ENCODE results near the gene PHRF1.

Gene PHRF1

GRCh38 chr11:537622-538430, 38.4 kb upstream of the PHRF1 start:
- no peak for DNase-seq

- no peak for DNase-seq
Measured at GRCh38 chr11:538431-539051, 37.7 kb upstream of the PHRF1 start.

GRCh38 chr11:539971-540481, 36.2 kb upstream of the PHRF1 start:
- DNase-seq: no peak

- no peak for DNase-seq
Measured at GRCh38 chr11:540583-541432, 35.5 kb upstream of the PHRF1 start.

GRCh38 chr11:541433-541885, 34.8 kb upstream of the PHRF1 start:
- DNase-seq: no peak

GRCh38 chr11:544817-545166, 31.5 kb upstream of the PHRF1 start:
- DNase-seq: no peak

- no peak for DNase-seq
Measured at GRCh38 chr11:545171-545570, 31.1 kb upstream of the PHRF1 start.

GRCh38 chr11:548700-549603, 27.3 kb upstream of the PHRF1 start:
- no peak for DNase-seq

GRCh38 chr11:550021-550745, 26.1 kb upstream of the PHRF1 start:
- DNase-seq: no peak

- no peak for DNase-seq
Measured at GRCh38 chr11:550746-551085, 25.6 kb upstream of the PHRF1 start.

GRCh38 chr11:551131-551530, 25.1 kb upstream of the PHRF1 start:
- DNase-seq: no peak

- no peak for DNase-seq
Measured at GRCh38 chr11:551596-551995, 24.7 kb upstream of the PHRF1 start.

- no peak for DNase-seq
Measured at GRCh38 chr11:553083-553987, 22.9 kb upstream of the PHRF1 start.

GRCh38 chr11:553988-554340, 22.3 kb upstream of the PHRF1 start:
- no peak for DNase-seq

GRCh38 chr11:554428-555226, 21.6 kb upstream of the PHRF1 start:
- DNase-seq: peak; percentile 78

- no peak for DNase-seq
Measured at GRCh38 chr11:555227-555779, 21.0 kb upstream of the PHRF1 start.

- no peak for DNase-seq
Measured at GRCh38 chr11:555780-556661, 20.2 kb upstream of the PHRF1 start.

- no peak for DNase-seq
Measured at GRCh38 chr11:556662-557256, 19.5 kb upstream of the PHRF1 start.

Measured in CD4-positive, alpha-beta T cell treated with Interleukin-15 for 1 hour (primary cell).